HG03432 (cell line): Measurements from ENCODE around the gene CHRM4.
A peak's percentile ranks its signal among the peaks of the same experiment; 100 is the strongest.

Source experiments
- ATAC-seq: cut with Tn5 transposase; IDR thresholded peaks from one replicate; pipeline ENCODE4 v1.9.1; 2021; ENCODE audit warnings: mild to moderate bottlenecking, moderate library complexity; ENCODE audit not compliant: unreplicated experiment

The CHRM4 gene

GRCh38 chr11:46350695-46351094 lies 40.9 kb downstream of the CHRM4 start:
- ATAC-seq, result no peak

- no peak for ATAC-seq
Measured at GRCh38 chr11:46348566-46349401, 42.8 kb downstream of the CHRM4 start.

GRCh38 chr11:46347637-46348311 lies 43.8 kb downstream of the CHRM4 start:
- ATAC-seq, result peak; percentile 3

- peak; percentile 64 for ATAC-seq
Measured at GRCh38 chr11:46346886-46347636, 44.5 kb downstream of the CHRM4 start, which contains the start of gene DGKZ. TSS of gene DGKZ (plus strand) at chr11:46347463. CDS start at chr11:46347660, 197 bp downstream.

GRCh38 chr11:46345881-46346484 lies 45.6 kb downstream of the CHRM4 start:
- no peak for ATAC-seq

GRCh38 chr11:46345131-46345597 lies 46.4 kb downstream of the CHRM4 start:
- peak; percentile 23 for ATAC-seq

GRCh38 chr11:46343520-46343919 lies 48.1 kb downstream of the CHRM4 start:
- ATAC-seq, result no peak

- ATAC-seq, result no peak
Measured at GRCh38 chr11:46342239-46342638, 49.3 kb downstream of the CHRM4 start.

GRCh38 chr11:46341454-46341853 lies 50.1 kb downstream of the CHRM4 start:
- ATAC-seq, result no peak

- ATAC-seq, result no peak
Measured at GRCh38 chr11:46339816-46340215, 51.8 kb downstream of the CHRM4 start.

GRCh38 chr11:46338988-46339666 lies 52.4 kb downstream of the CHRM4 start:
- no peak for ATAC-seq

- ATAC-seq, result no peak
Measured at GRCh38 chr11:46338636-46338987, 53.0 kb downstream of the CHRM4 start.

GRCh38 chr11:46337626-46338345 lies 53.8 kb downstream of the CHRM4 start:
- no peak for ATAC-seq

- ATAC-seq, result no peak
Measured at GRCh38 chr11:46336563-46337180, 54.9 kb downstream of the CHRM4 start.

GRCh38 chr11:46335890-46336562 lies 55.5 kb downstream of the CHRM4 start:
- no peak for ATAC-seq

GRCh38 chr11:46335271-46335670 lies 56.3 kb downstream of the CHRM4 start:
- ATAC-seq, result no peak

- no peak for ATAC-seq
Measured at GRCh38 chr11:46334211-46334610, 57.4 kb downstream of the CHRM4 start.
